HepG2 (cell line): ENCODE data around the gene P2RX6. TPM values are rescaled to one million over a fixed set of nuclear protein-coding genes. Genes with fewer than 3 reads are reported as not detected.

Experiments
- BCL6 ChIP-seq: IDR thresholded peaks from 2 replicates; pipeline ENCODE4 v1.6.1; 2016; ENCODE audit warnings: missing genetic modification reagents, missing compliant biosample characterization
- EP300 ChIP-seq, 3 experiments: sonication (generic) in 1 of 3; formaldehyde crosslinking in 1 of 3; IDR thresholded peaks; 2 replicates each; pipeline versions ENCODE4 v1.5.1 to v1.6.1; 2011 to 2020; ENCODE audit warnings: low read depth in 2 of 3, low read length in 2 of 3, borderline replicate concordance in 1 of 3, improper control_type of control experiment in 1 of 3, mild to moderate bottlenecking in 1 of 3, missing genetic modification reagents in 1 of 3, moderate library complexity in 1 of 3
- KAT7 ChIP-seq: IDR thresholded peaks from 2 replicates; pipeline ENCODE4 v1.6.1; 2018; ENCODE audit warnings: borderline replicate concordance, missing compliant biosample characterization
- KDM2A ChIP-seq: sonication (generic); formaldehyde crosslinking; IDR thresholded peaks from 2 replicates; pipeline ENCODE4 v1.4.0; 2020; ENCODE audit warnings: low read depth, missing genetic modification reagents, borderline replicate concordance
- NR2F6 ChIP-seq, 2 experiments: IDR thresholded peaks; 2 replicates each; pipeline ENCODE4 v1.6.1; 2016; ENCODE audit warnings: antibody characterized with exemption in 1 of 2, mild to moderate bottlenecking in 1 of 2
- NRL ChIP-seq: sonication (generic); formaldehyde crosslinking; IDR thresholded peaks from 2 replicates; pipeline ENCODE4 v1.5.0; 2020; ENCODE audit warnings: missing genetic modification reagents, mild to moderate bottlenecking, moderate library complexity, borderline replicate concordance
- SP1 ChIP-seq, 2 experiments: fragments of 450-650 bp in 1 of 2; sonication (generic) in 1 of 2; formaldehyde crosslinking in 1 of 2; IDR thresholded peaks; 2 replicates each; pipeline versions ENCODE4 v1.4.0 to v1.6.1; 2016 to 2020; ENCODE audit warnings: missing genetic modification reagents in 1 of 2
- TAF1 ChIP-seq: sonication (generic); formaldehyde crosslinking; IDR thresholded peaks from 2 replicates; pipeline ENCODE4 v1.4.0; 2020; ENCODE audit warnings: missing genetic modification reagents
- YEATS4 ChIP-seq: sonication (generic); formaldehyde crosslinking; IDR thresholded peaks from 2 replicates; pipeline ENCODE4 v1.4.0; 2020; ENCODE audit warnings: missing genetic modification reagents, borderline replicate concordance
- ZFP62 ChIP-seq: sonication (generic); formaldehyde crosslinking; IDR thresholded peaks from 2 replicates; pipeline ENCODE4 v1.4.0; 2020; ENCODE audit warnings: missing genetic modification reagents
- ZFY ChIP-seq: sonication (generic); formaldehyde crosslinking; IDR thresholded peaks from 2 replicates; pipeline ENCODE4 v1.4.0; 2020; ENCODE audit warnings: missing genetic modification reagents
- ZNF138 ChIP-seq: sonication (generic); formaldehyde crosslinking; IDR thresholded peaks from 2 replicates; pipeline ENCODE4 v1.5.0; 2020; ENCODE audit warnings: mild to moderate bottlenecking, low read depth, missing genetic modification reagents
- ZNF331 ChIP-seq: sonication (generic); formaldehyde crosslinking; IDR thresholded peaks from 2 replicates; pipeline ENCODE4 v1.4.0; 2020; ENCODE audit warnings: missing genetic modification reagents
- ZNF530 ChIP-seq: sonication (generic); formaldehyde crosslinking; IDR thresholded peaks from 2 replicates; pipeline ENCODE4 v1.5.0; 2020; ENCODE audit warnings: low read depth, mild to moderate bottlenecking, missing genetic modification reagents
- ZNF547 ChIP-seq: sonication (generic); formaldehyde crosslinking; IDR thresholded peaks from 2 replicates; pipeline ENCODE4 v1.5.1; 2020; ENCODE audit warnings: mild to moderate bottlenecking, missing genetic modification reagents
- ZNF772 ChIP-seq: sonication (generic); formaldehyde crosslinking; IDR thresholded peaks from 2 replicates; pipeline ENCODE4 v1.5.0; 2020; ENCODE audit warnings: mild to moderate bottlenecking, missing genetic modification reagents
- ZNF841 ChIP-seq: sonication (generic); formaldehyde crosslinking; IDR thresholded peaks from 2 replicates; pipeline ENCODE4 v1.8.1; 2023; ENCODE audit warnings: missing genetic modification reagents, borderline replicate concordance
- polyA plus RNA-seq, 8 experiments: library from polyadenylated mRNA; depleted of rRNA in 3 of 8; stranded (reverse) in 7 of 8; unstranded in 1 of 8; fragments of >200 nt; fragmentation: Illumina TruSeq in 4 of 8; extraction: Trizol in 4 of 8; gene quantifications; 2 replicates each; pipeline versions ENCODE4 v1.2.1 to v1.2.3, GENCODE V29; 2011 to 2016; ENCODE audit warnings: low read depth in 4 of 8, missing spikeins in 1 of 8, mixed read lengths in 1 of 8; ENCODE audit not compliant: insufficient read depth in 1 of 8
- total RNA-seq, 5 experiments: library from RNA; depleted of rRNA; stranded (reverse); fragments of >200 nt; fragmentation: Illumina TruSeq; extraction: Trizol; gene quantifications; 2 replicates each; pipeline ENCODE4 v1.2.3, GENCODE V29; 2016; ENCODE audit warnings: low read depth in 1 of 5
- TF ChIP-seq, protein P1 (sequence below): sonication (generic); formaldehyde crosslinking; IDR thresholded peaks from 2 replicates; pipeline ENCODE4 v1.5.0; 2020; ENCODE audit warnings: missing genetic modification reagents, mild to moderate bottlenecking, borderline replicate concordance
- TF ChIP-seq, protein P2 (sequence below): sonication (generic); formaldehyde crosslinking; IDR thresholded peaks from 2 replicates; pipeline ENCODE4 v1.5.0; 2020; ENCODE audit warnings: missing genetic modification reagents, mild to moderate bottlenecking, borderline replicate concordance
- TF ChIP-seq, protein P3 (sequence below): sonication (generic); formaldehyde crosslinking; IDR thresholded peaks from 2 replicates; pipeline ENCODE4 v1.5.1; 2020; ENCODE audit warnings: mild to moderate bottlenecking, missing genetic modification reagents, borderline replicate concordance
- TF ChIP-seq, protein P4 (sequence below): IDR thresholded peaks from 2 replicates; pipeline ENCODE4 v1.6.1; 2012; ENCODE audit warnings: inconsistent platforms

P2RX6 gene
- total and polyA plus RNA-seq, 2 of the 13 experiments (the other 11 are each of a cell fraction or from before 2014, with no cell fraction given) = 0.04 to 0.12 TPM

DNA sequence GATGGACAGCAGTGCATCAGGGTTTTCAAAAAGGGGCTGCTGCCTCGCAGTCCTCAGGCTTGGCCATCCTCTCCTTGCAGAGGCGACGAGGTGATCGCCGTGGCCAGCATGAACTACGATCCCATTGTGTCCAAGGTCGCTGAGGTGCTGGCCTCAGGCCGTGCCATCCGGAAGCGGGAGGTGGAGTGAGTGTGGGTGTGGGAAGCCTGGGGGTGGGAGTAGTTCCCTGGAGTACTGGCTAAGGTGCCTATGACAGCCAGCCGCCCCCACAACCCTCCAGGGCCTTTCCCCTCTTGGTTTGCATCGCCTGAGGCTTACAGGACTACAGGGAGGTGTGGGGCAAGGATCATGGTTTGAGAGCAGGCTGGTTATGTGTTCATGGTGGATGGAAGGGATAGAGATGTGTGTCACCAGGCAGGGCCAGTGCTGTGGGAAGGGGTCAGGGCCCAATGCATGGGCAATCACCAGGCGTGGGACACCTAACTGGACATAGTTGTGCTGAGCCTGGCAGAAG lies 35.0 kb upstream of the P2RX6 start (continued):
- TF ChIP-seq KAT7 = peak; percentile 39; the same call in 1 of the 2 replicates
- TF ChIP-seq ZFY = peak; percentile 64; the same call in 1 of the 2 replicates
- 0 out of 2 replicates have a peak, but pooled peaks have one; percentile 54 for TF ChIP-seq YEATS4
- TF ChIP-seq, protein P1, sequence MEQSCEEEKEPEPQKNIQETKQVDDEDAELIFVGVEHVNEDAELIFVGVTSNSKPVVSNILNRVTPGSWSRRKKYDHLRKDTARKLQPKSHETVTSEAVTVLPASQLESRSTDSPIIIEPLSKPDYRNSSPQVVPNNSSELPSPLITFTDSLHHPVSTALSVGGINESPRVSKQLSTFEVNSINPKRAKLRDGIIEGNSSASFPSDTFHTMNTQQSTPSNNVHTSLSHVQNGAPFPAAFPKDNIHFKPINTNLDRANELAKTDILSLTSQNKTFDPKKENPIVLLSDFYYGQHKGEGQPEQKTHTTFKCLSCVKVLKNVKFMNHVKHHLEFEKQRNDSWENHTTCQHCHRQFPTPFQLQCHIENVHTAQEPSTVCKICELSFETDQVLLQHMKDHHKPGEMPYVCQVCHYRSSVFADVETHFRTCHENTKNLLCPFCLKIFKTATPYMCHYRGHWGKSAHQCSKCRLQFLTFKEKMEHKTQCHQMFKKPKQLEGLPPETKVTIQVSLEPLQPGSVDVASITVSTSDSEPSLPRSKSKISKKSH (CRISPR knock-in tag) = no peak
- TF ChIP-seq ZNF530 = no peak
- TF ChIP-seq TAF1 (CRISPR knock-in tag) = peak; percentile 32; the same call in 1 of the 2 replicates
- TF ChIP-seq ZNF547 = 0 out of 2 replicates have a peak, but pooled peaks have one; percentile 52
- TF ChIP-seq ZNF138 = no peak
- no peak for TF ChIP-seq ZFP62 (CRISPR knock-in tag)
- peak; percentile 53; the same call in 1 of the 2 replicates for TF ChIP-seq KDM2A (CRISPR knock-in tag)
- no peak for TF ChIP-seq SP1 (IDR thresholded peaks at IDR 0.05)
- no peak for TF ChIP-seq SP1 (CRISPR knock-in tag; IDR thresholded peaks at IDR 0.05)
- 0 out of 2 replicates have a peak, but pooled peaks have one; percentile 29 for TF ChIP-seq ZNF772 (CRISPR knock-in tag)
- peak; percentile 44; the same call in 1 of the 2 replicates for TF ChIP-seq NR2F6 (IDR thresholded peaks at IDR 0.05)
- TF ChIP-seq NR2F6 (CRISPR knock-in tag; IDR thresholded peaks at IDR 0.05) = peak; percentile 77
- TF ChIP-seq EP300 (IDR thresholded peaks at IDR 0.05; ENCODE audit: low read depth in 2 of 2, low read length in 2 of 2) = 0 out of 4 replicates have a peak, but pooled peaks of 1 of the 2 experiments have one; percentile 9
- TF ChIP-seq EP300 (CRISPR knock-in tag; IDR thresholded peaks at IDR 0.05; ENCODE audit: borderline replicate concordance) = no peak; the same call in 1 of the 2 replicates
- peak; percentile 55; the same call in 1 of the 2 replicates for TF ChIP-seq NRL (CRISPR knock-in tag)
- no peak for TF ChIP-seq ZNF841
- TF ChIP-seq, protein P2, sequence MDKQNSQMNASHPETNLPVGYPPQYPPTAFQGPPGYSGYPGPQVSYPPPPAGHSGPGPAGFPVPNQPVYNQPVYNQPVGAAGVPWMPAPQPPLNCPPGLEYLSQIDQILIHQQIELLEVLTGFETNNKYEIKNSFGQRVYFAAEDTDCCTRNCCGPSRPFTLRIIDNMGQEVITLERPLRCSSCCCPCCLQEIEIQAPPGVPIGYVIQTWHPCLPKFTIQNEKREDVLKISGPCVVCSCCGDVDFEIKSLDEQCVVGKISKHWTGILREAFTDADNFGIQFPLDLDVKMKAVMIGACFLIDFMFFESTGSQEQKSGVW (CRISPR knock-in tag) = no peak
- TF ChIP-seq, protein P3, sequence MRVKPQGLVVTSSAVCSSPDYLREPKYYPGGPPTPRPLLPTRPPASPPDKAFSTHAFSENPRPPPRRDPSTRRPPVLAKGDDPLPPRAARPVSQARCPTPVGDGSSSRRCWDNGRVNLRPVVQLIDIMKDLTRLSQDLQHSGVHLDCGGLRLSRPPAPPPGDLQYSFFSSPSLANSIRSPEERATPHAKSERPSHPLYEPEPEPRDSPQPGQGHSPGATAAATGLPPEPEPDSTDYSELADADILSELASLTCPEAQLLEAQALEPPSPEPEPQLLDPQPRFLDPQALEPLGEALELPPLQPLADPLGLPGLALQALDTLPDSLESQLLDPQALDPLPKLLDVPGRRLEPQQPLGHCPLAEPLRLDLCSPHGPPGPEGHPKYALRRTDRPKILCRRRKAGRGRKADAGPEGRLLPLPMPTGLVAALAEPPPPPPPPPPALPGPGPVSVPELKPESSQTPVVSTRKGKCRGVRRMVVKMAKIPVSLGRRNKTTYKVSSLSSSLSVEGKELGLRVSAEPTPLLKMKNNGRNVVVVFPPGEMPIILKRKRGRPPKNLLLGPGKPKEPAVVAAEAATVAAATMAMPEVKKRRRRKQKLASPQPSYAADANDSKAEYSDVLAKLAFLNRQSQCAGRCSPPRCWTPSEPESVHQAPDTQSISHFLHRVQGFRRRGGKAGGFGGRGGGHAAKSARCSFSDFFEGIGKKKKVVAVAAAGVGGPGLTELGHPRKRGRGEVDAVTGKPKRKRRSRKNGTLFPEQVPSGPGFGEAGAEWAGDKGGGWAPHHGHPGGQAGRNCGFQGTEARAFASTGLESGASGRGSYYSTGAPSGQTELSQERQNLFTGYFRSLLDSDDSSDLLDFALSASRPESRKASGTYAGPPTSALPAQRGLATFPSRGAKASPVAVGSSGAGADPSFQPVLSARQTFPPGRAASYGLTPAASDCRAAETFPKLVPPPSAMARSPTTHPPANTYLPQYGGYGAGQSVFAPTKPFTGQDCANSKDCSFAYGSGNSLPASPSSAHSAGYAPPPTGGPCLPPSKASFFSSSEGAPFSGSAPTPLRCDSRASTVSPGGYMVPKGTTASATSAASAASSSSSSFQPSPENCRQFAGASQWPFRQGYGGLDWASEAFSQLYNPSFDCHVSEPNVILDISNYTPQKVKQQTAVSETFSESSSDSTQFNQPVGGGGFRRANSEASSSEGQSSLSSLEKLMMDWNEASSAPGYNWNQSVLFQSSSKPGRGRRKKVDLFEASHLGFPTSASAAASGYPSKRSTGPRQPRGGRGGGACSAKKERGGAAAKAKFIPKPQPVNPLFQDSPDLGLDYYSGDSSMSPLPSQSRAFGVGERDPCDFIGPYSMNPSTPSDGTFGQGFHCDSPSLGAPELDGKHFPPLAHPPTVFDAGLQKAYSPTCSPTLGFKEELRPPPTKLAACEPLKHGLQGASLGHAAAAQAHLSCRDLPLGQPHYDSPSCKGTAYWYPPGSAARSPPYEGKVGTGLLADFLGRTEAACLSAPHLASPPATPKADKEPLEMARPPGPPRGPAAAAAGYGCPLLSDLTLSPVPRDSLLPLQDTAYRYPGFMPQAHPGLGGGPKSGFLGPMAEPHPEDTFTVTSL (CRISPR knock-in tag) = no peak
- TF ChIP-seq, protein P4, sequence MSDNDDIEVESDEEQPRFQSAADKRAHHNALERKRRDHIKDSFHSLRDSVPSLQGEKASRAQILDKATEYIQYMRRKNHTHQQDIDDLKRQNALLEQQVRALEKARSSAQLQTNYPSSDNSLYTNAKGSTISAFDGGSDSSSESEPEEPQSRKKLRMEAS = peak; percentile 77
- TF ChIP-seq ZNF331 (CRISPR knock-in tag) = peak; percentile 49
- TF ChIP-seq BCL6 (CRISPR knock-in tag) = 0 out of 2 replicates have a peak, but pooled peaks have one; percentile 33
